SH-SY5Y (cell line): ENCODE results near the gene TFDP1.

Experiments
- GATA2 ChIP-seq: IDR thresholded peaks from 2 replicates; pipeline ENCODE4 v1.6.1; 2011; ENCODE audit warnings: mild to moderate bottlenecking, low read depth, low read length
- GATA3 ChIP-seq: IDR thresholded peaks from 2 replicates; pipeline ENCODE4 v1.6.1; 2011; ENCODE audit warnings: low read depth, mild to moderate bottlenecking, low read length, moderate library complexity

GRCh38 chr13:113651511-113652403 is 67.2 kb downstream of the TFDP1 start:
- TF ChIP-seq GATA2: no peak
- TF ChIP-seq GATA3: no peak
